AG09309 (cell line): ENCODE data around the gene ZNF789.
"Not testable (repeated sequence)": the region's sequence is repeated elsewhere in the genome, so short reads cannot be mapped to it uniquely, and the experiment has no call there.

Source experiments
- DNase-seq: peaks from one replicate; pipeline ENCODE4 v3.0.0-alpha.2; 2010; ENCODE audit warnings: low read depth
- H3K4me3 ChIP-seq: 2 replicates; pipeline ENCODE4 v1.5.1; 2011; ENCODE audit warnings: mild to moderate bottlenecking, low read depth, low read length, moderate library complexity; ENCODE audit not compliant: control insufficient read depth
- CTCF ChIP-seq: IDR thresholded peaks from 2 replicates; pipeline ENCODE4 v1.5.1; 2011; ENCODE audit warnings: mild to moderate bottlenecking, low read depth, low read length, inconsistent platforms; ENCODE audit not compliant: insufficient read depth, control insufficient read depth; ENCODE audit errors: missing control alignments

ZNF789 gene

GRCh38 chr7:99500637-99501009, 27.9 kb downstream of the ZNF789 start:
- DNase-seq, result no peak
- no peak for TF ChIP-seq CTCF
- H3K4me3 ChIP-seq, result peak overlapping the region; percentile 70

- H3K4me3 ChIP-seq, DNase-seq: not testable (repeated sequence)
Measured at GRCh38 chr7:99501236-99501635, 28.5 kb downstream of the ZNF789 start.

DNA sequence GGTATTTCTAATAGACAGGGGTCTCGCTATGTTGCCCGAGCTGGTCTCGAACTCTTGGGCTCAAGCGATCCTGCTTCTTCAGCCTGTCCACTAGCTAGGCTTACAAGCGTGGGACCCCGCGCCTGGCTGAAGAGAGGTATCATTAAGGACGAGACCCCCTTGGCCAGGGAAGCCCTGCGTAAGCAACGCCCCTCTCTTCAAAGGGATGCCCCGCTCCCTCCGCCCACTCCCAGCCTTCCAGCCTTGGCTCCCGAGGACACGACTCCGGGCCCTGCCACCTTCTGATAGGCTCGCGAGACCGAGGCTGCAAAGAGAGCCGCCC, 31.6 kb downstream of the ZNF789 start:
- no peak for TF ChIP-seq CTCF
- H3K4me3 ChIP-seq, result peak overlapping the region; percentile 88
- DNase-seq, result no peak

- DNase-seq, result peak; percentile 89
- no peak for TF ChIP-seq CTCF
- H3K4me3 ChIP-seq, result peak within 1 kb of the TSS; percentile 88
Measured at GRCh38 chr7:99504603-99505323, 32.1 kb downstream of the ZNF789 start, which contains the start of gene ZKSCAN5. Gene ZKSCAN5 (plus strand): TSS chr7:99504662. CDS start chr7:99506045, 1,383 bp downstream.

- peak overlapping the region; percentile 88 for H3K4me3 ChIP-seq
- DNase-seq, result no peak
- TF ChIP-seq CTCF, result no peak
Measured at GRCh38 chr7:99505324-99505662, 32.6 kb downstream of the ZNF789 start.

- no peak for DNase-seq
- no peak overlapping the region for H3K4me3 ChIP-seq
- no peak for TF ChIP-seq CTCF
Measured at GRCh38 chr7:99514050-99514449, 41.4 kb downstream of the ZNF789 start.

GRCh38 chr7:99521399-99521798, 48.7 kb downstream of the ZNF789 start:
- no peak for TF ChIP-seq CTCF
- no peak for DNase-seq
- no peak overlapping the region for H3K4me3 ChIP-seq
